ENCODE results near the gene FGD3.

FGD3 gene

GRCh38 chr9:92970467-92970923 lies 23.2 kb downstream of the FGD3 start:
- DNase-seq (ENCODE audit: low spot score): peak; percentile 21
- TF ChIP-seq CTCF (IDR thresholded peaks at IDR 0.05; ENCODE audit: borderline replicate concordance, control extremely low read depth, extremely low read depth, insufficient read depth, missing control alignments): no peak

GRCh38 chr9:92971121-92971520 lies 23.8 kb downstream of the FGD3 start:
- in situ Hi-C loops (cut with MboI; ENCODE audit: low sequenced_read_pairs, unreplicated experiment): no loop called here
- TF ChIP-seq CTCF (IDR thresholded peaks at IDR 0.05; ENCODE audit: borderline replicate concordance, control extremely low read depth, extremely low read depth, insufficient read depth, missing control alignments): no peak
- DNase-seq (ENCODE audit: low spot score): no peak

More at GRCh38 chr9:92970467-92970923, 23.2 kb downstream of the FGD3 start:
- in situ Hi-C loops (cut with MboI; ENCODE audit: low sequenced_read_pairs, unreplicated experiment): no loop called here

GRCh38 chr9:92971776-92972175 lies 24.5 kb downstream of the FGD3 start:
- no peak for DNase-seq (ENCODE audit: low spot score)
- in situ Hi-C loops (cut with MboI; ENCODE audit: low sequenced_read_pairs, unreplicated experiment): no loop called here

GRCh38 chr9:92973700-92974099 lies 26.4 kb downstream of the FGD3 start:
- no peak for TF ChIP-seq CTCF (IDR thresholded peaks at IDR 0.05; ENCODE audit: borderline replicate concordance, control extremely low read depth, extremely low read depth, insufficient read depth, missing control alignments)
- no peak for DNase-seq (ENCODE audit: low spot score)
- in situ Hi-C loops (cut with MboI; ENCODE audit: low sequenced_read_pairs, unreplicated experiment): no loop called here

More at GRCh38 chr9:92971776-92972175, 24.5 kb downstream of the FGD3 start:
- no peak for TF ChIP-seq CTCF (IDR thresholded peaks at IDR 0.05; ENCODE audit: borderline replicate concordance, control extremely low read depth, extremely low read depth, insufficient read depth, missing control alignments)

GRCh38 chr9:92974161-92974661 lies 26.9 kb downstream of the FGD3 start:
- no peak for DNase-seq (ENCODE audit: low spot score)
- no peak for TF ChIP-seq CTCF (IDR thresholded peaks at IDR 0.05; ENCODE audit: borderline replicate concordance, control extremely low read depth, extremely low read depth, insufficient read depth, missing control alignments)
- in situ Hi-C loops (cut with MboI; ENCODE audit: low sequenced_read_pairs, unreplicated experiment): no loop called here

GRCh38 chr9:92974761-92975755 lies 27.7 kb downstream of the FGD3 start:
- in situ Hi-C loops (cut with MboI; ENCODE audit: low sequenced_read_pairs, unreplicated experiment): no loop called here
- DNase-seq (ENCODE audit: low spot score): no peak
- no peak for TF ChIP-seq CTCF (IDR thresholded peaks at IDR 0.05; ENCODE audit: borderline replicate concordance, control extremely low read depth, extremely low read depth, insufficient read depth, missing control alignments)

Data from GM13976 (cell line).